CD4-positive, CD25-positive, alpha-beta regulatory T cell (primary cell): ENCODE data around the gene CNTNAP4. TPM values are rescaled to one million over a fixed set of nuclear protein-coding genes. Genes with fewer than 3 reads are reported as not detected.

Experiments used
- ATAC-seq, 2 donors: fragments of 150-1000 bp; cut with Tn5 transposase; one replicate each; pipeline ENCODE4 v1.10.0; 2021; ENCODE audit warnings: low read depth in 2 of 2, moderate number of reproducible peaks in 2 of 2, moderate library complexity in 1 of 2
- DNase-seq, 3 donors: peaks; one replicate each; pipeline versions ENCODE4 v3.0.0 to v3.0.0-alpha.2; 2012 to 2022; ENCODE audit warnings: mixed read lengths in 1 of 3
- H3K27ac ChIP-seq: one replicate; pipeline ENCODE4 v1.7.0; 2013; ENCODE audit warnings: mild to moderate bottlenecking, low read length; ENCODE audit not compliant: insufficient read depth, poor library complexity, severe bottlenecking
- H3K27me3 ChIP-seq: one replicate; pipeline ENCODE4 v1.7.0; 2013; ENCODE audit warnings: low read length; ENCODE audit not compliant: control insufficient read depth, insufficient read depth
- H3K36me3 ChIP-seq: one replicate; pipeline ENCODE4 v1.7.0; 2013; ENCODE audit warnings: mild to moderate bottlenecking, low read length, moderate library complexity; ENCODE audit not compliant: control insufficient read depth, insufficient read depth
- H3K4me1 ChIP-seq: 2 replicates; pipeline ENCODE4 v1.7.0; 2013; ENCODE audit warnings: mild to moderate bottlenecking, low read length; ENCODE audit not compliant: insufficient read depth, control insufficient read depth, poor library complexity, severe bottlenecking
- H3K4me3 ChIP-seq: one replicate; pipeline ENCODE4 v1.7.0; 2013; ENCODE audit warnings: low read depth, mild to moderate bottlenecking, low read length, moderate library complexity
- H3K9me3 ChIP-seq, 2 experiments: 1 replicate in 1 of 2; 2 replicates in 1 of 2; pipeline ENCODE4 v1.7.0; 2013; ENCODE audit warnings: low read length in 2 of 2, mild to moderate bottlenecking in 1 of 2, moderate library complexity in 1 of 2; ENCODE audit not compliant: control insufficient read depth in 2 of 2
- H3K27ac Mint-ChIP-seq, 3 donors: one replicate each; pipeline ENCODE4 v1.8.0; 2020 to 2022; ENCODE audit warnings: mild to moderate bottlenecking in 3 of 3, mixed read lengths in 3 of 3, moderate library complexity in 2 of 3
- H3K27me3 Mint-ChIP-seq: one replicate; pipeline ENCODE4 v1.8.0; 2022; ENCODE audit warnings: mild to moderate bottlenecking, mixed read lengths
- H3K36me3 Mint-ChIP-seq: one replicate; pipeline ENCODE4 v1.8.0; 2020; ENCODE audit warnings: mixed read lengths
- H3K4me1 Mint-ChIP-seq, 4 donors: one replicate each; pipeline ENCODE4 v1.8.0; 2020 to 2022; ENCODE audit warnings: mixed read lengths in 4 of 4, mild to moderate bottlenecking in 1 of 4
- H3K4me3 Mint-ChIP-seq, 4 donors: one replicate each; pipeline ENCODE4 v1.8.0; 2020 to 2022; ENCODE audit warnings: mild to moderate bottlenecking in 4 of 4, mixed read lengths in 4 of 4, moderate library complexity in 3 of 4
- H3K9me3 Mint-ChIP-seq, 7 donors: one replicate each; pipeline ENCODE4 v1.8.0; 2020 to 2022; ENCODE audit warnings: mixed read lengths in 7 of 7, mild to moderate bottlenecking in 3 of 7, moderate library complexity in 2 of 7
- polyA plus RNA-seq, 4 donors: library from polyadenylated mRNA; unstranded; fragments of 300-500 nt; fragmentation: Illumina TruSeq; gene quantifications; one replicate each; pipeline ENCODE4 v1.2.3, GENCODE V29; 2021
- total RNA-seq: library from RNA; stranded (reverse); gene quantifications from one replicate; pipeline ENCODE4 v1.2.3, GENCODE V29; 2022

CNTNAP4 gene
- total and polyA plus RNA-seq, 5 donors from 2014 or later = not detected

DNA sequence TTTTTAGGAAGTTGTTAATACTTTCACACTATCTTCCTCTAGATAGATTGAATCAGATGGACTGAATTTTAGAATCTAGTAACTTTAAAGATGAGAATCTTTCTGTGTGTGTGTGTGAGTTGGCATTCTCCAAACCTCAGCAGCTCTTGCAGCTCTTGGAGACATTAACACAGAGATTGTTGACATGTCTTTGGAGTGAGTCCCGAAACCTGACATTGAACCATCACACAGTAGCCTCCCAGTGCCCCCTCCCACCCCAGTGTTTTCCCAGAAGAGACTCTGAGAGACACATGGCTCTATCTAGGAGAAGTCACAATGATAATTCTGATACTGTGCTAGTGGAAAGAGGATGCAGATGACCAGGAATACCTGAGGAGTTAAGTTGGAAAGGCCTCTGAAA is 103.9 kb downstream of the CNTNAP4 start:
- Histone ChIP-seq H3K4me3 (no peak overlapping the region), H3K9me3 (no peaks in the 10 kb centered on the region), H3K36me3 (no peaks in the 10 kb centered on the region), H3K4me1 (no peaks in the 10 kb centered on the region), H3K27ac (no peak overlapping the region), H3K27me3 (no peaks in the 10 kb centered on the region)
- Mint-ChIP-seq H3K27ac (no peak overlapping the region), H3K36me3 (no peaks in the 10 kb centered on the region), H3K9me3 (peaks cover 0 to 9% (median 0%) of the 10 kb centered on the region in 7 donors), H3K27me3 (no peaks in the 10 kb centered on the region), H3K4me3 (no peak overlapping the region), H3K4me1 (no peaks in the 10 kb centered on the region)
- no peak for DNase-seq
- ATAC-seq = no peak

- no peak overlapping the region for H3K4me3 Mint-ChIP-seq
- H3K9me3 Mint-ChIP-seq = peaks cover 0 to 2% (median 0%) of the 10 kb centered on the region in 7 donors
- no peak overlapping the region for H3K4me3 ChIP-seq
- H3K27me3 ChIP-seq = no peaks in the 10 kb centered on the region
- no peaks in the 10 kb centered on the region for H3K27me3 Mint-ChIP-seq
- no peaks in the 10 kb centered on the region for H3K36me3 Mint-ChIP-seq
- no peaks in the 10 kb centered on the region for H3K36me3 ChIP-seq
- DNase-seq (no peak), ATAC-seq (no peak)
- no peak overlapping the region for H3K27ac ChIP-seq
- no peaks in the 10 kb centered on the region for H3K4me1 Mint-ChIP-seq
- H3K27ac Mint-ChIP-seq = no peak overlapping the region
- no peaks in the 10 kb centered on the region for H3K4me1 ChIP-seq
- H3K9me3 ChIP-seq = no peaks in the 10 kb centered on the region
Measured at GRCh38 chr16:76385601-76386230, 108.5 kb downstream of the CNTNAP4 start.

DNA sequence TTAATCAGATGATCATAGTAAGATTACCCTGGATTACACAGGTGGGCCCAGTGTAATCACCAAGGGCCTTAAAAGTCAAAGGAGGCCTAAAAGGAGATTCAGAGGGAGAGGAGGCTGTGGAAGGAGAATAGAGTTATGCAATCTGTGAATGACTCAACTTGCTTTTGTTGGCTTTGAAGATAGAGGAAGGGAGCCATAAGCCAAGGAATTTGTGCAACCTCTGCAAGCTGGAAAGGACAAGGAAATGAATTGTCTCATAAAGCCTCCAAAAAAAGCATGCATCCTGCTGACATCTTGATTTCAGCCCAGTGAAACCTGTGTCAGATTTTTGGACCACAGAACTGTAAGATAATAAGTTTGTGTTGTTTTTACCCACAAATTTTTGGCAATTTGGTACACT is 109.6 kb downstream of the CNTNAP4 start:
- H3K9me3 Mint-ChIP-seq = peaks cover 0 to 2% (median 0%) of the 10 kb centered on the region in 7 donors
- H3K27me3 Mint-ChIP-seq = no peaks in the 10 kb centered on the region
- H3K27ac Mint-ChIP-seq = no peak overlapping the region
- no peaks in the 10 kb centered on the region for H3K4me1 Mint-ChIP-seq
- no peaks in the 10 kb centered on the region for H3K36me3 ChIP-seq
- H3K4me3 ChIP-seq = no peak overlapping the region
- DNase-seq (no peak), ATAC-seq (no peak)
- no peak overlapping the region for H3K27ac ChIP-seq
- no peak overlapping the region for H3K4me3 Mint-ChIP-seq
- no peaks in the 10 kb centered on the region for H3K36me3 Mint-ChIP-seq
- H3K9me3 ChIP-seq = no peaks in the 10 kb centered on the region
- H3K4me1 ChIP-seq = no peaks in the 10 kb centered on the region
- no peaks in the 10 kb centered on the region for H3K27me3 ChIP-seq

GRCh38 chr16:76387994-76388393 is 110.8 kb downstream of the CNTNAP4 start:
- Mint-ChIP-seq H3K9me3 (peaks cover 0 to 2% (median 0%) of the 10 kb centered on the region in 7 donors), H3K4me1 (no peaks in the 10 kb centered on the region)

GRCh38 chr16:76389126-76389525 is 111.9 kb downstream of the CNTNAP4 start:
- H3K27ac Mint-ChIP-seq = no peak overlapping the region
- DNase-seq = no peak
- H3K9me3 ChIP-seq = no peaks in the 10 kb centered on the region
- H3K4me1 ChIP-seq = no peaks in the 10 kb centered on the region
- no peaks in the 10 kb centered on the region for H3K27me3 Mint-ChIP-seq
- no peak overlapping the region for H3K4me3 ChIP-seq
- H3K36me3 Mint-ChIP-seq = no peaks in the 10 kb centered on the region
- H3K9me3 Mint-ChIP-seq = peaks cover 0 to 3% (median 0%) of the 10 kb centered on the region in 7 donors
- no peaks in the 10 kb centered on the region for H3K36me3 ChIP-seq
- no peak for ATAC-seq
- no peak overlapping the region for H3K27ac ChIP-seq
- H3K27me3 ChIP-seq = no peaks in the 10 kb centered on the region
- H3K4me3 Mint-ChIP-seq = no peak overlapping the region
- no peaks in the 10 kb centered on the region for H3K4me1 Mint-ChIP-seq

More at GRCh38 chr16:76387994-76388393, 110.8 kb downstream of the CNTNAP4 start:
- ATAC-seq (no peak), DNase-seq (no peak)
- no peaks in the 10 kb centered on the region for H3K27me3 ChIP-seq
- no peaks in the 10 kb centered on the region for H3K9me3 ChIP-seq
- H3K27ac Mint-ChIP-seq = no peak overlapping the region
- H3K4me1 ChIP-seq = no peaks in the 10 kb centered on the region
- H3K4me3 Mint-ChIP-seq = no peak overlapping the region
- no peak overlapping the region for H3K27ac ChIP-seq
- no peak overlapping the region for H3K4me3 ChIP-seq
- no peaks in the 10 kb centered on the region for H3K36me3 Mint-ChIP-seq
- H3K36me3 ChIP-seq = no peaks in the 10 kb centered on the region
- H3K27me3 Mint-ChIP-seq = no peaks in the 10 kb centered on the region

- H3K36me3 Mint-ChIP-seq = no peaks in the 10 kb centered on the region
- no peak for ATAC-seq
- no peaks in the 10 kb centered on the region for H3K9me3 ChIP-seq
- H3K27ac Mint-ChIP-seq = no peak overlapping the region
- no peak overlapping the region for H3K27ac ChIP-seq
- H3K4me1 Mint-ChIP-seq = no peaks in the 10 kb centered on the region
- no peak overlapping the region for H3K4me3 ChIP-seq
- H3K4me3 Mint-ChIP-seq = no peak overlapping the region
- no peaks in the 10 kb centered on the region for H3K27me3 Mint-ChIP-seq
- no peaks in the 10 kb centered on the region for H3K27me3 ChIP-seq
- H3K36me3 ChIP-seq = no peaks in the 10 kb centered on the region
- peaks cover 0 to 5% (median 0%) of the 10 kb centered on the region in 7 donors for H3K9me3 Mint-ChIP-seq
- H3K4me1 ChIP-seq = no peaks in the 10 kb centered on the region
- DNase-seq = no peak
Measured at GRCh38 chr16:76390476-76390875, 113.3 kb downstream of the CNTNAP4 start.

GRCh38 chr16:76396977-76397376 is 119.8 kb downstream of the CNTNAP4 start:
- Mint-ChIP-seq H3K36me3 (no peaks in the 10 kb centered on the region), H3K9me3 (peaks cover 0 to 17% (median 2%) of the 10 kb centered on the region in 7 donors), H3K27me3 (no peaks in the 10 kb centered on the region), H3K4me3 (no peak overlapping the region), H3K4me1 (no peaks in the 10 kb centered on the region), H3K27ac (no peak overlapping the region)
- no peaks in the 10 kb centered on the region for H3K9me3 ChIP-seq
- H3K27me3 ChIP-seq = no peaks in the 10 kb centered on the region
- no peak overlapping the region for H3K4me3 ChIP-seq
- no peaks in the 10 kb centered on the region for H3K4me1 ChIP-seq
- H3K36me3 ChIP-seq = no peaks in the 10 kb centered on the region
- H3K27ac ChIP-seq = no peak overlapping the region
- ATAC-seq = no peak
- DNase-seq = no peak

DNA sequence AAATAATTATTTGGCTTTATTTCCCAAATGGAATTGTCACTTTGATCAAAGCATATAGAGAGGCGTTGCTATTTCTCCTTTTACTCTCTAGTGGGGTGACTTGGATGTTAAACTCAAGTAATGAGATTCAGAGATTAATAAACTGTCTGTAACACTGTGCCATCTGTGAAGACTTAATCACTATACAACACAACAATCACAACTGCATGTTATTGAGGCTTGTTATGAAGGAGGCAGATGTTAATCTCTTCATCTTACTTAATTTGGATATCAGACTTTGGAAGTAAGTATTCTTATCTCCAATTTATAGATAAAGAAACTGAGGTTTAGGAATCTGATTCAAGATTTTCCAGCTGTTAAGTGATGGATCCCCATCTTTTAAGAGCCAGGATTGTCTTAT is 132.5 kb downstream of the CNTNAP4 start:
- Histone ChIP-seq H3K4me1 (no peaks in the 10 kb centered on the region), H3K36me3 (no peaks in the 10 kb centered on the region), H3K9me3 (no peaks in the 10 kb centered on the region), H3K4me3 (no peak overlapping the region), H3K27ac (no peak overlapping the region), H3K27me3 (no peaks in the 10 kb centered on the region)
- Mint-ChIP-seq H3K4me3 (no peak overlapping the region), H3K9me3 (peaks cover 0 to 14% (median 2%) of the 10 kb centered on the region in 7 donors), H3K27ac (no peak overlapping the region), H3K27me3 (no peaks in the 10 kb centered on the region), H3K36me3 (no peaks in the 10 kb centered on the region), H3K4me1 (no peaks in the 10 kb centered on the region)
- DNase-seq (no peak), ATAC-seq (no peak)
